WTC11 (cell line): ENCODE data around the gene RPS5. TPM values are rescaled to one million over a fixed set of nuclear protein-coding genes. Genes with fewer than 3 reads are reported as not detected.
A peak's percentile ranks its signal among the peaks of the same experiment; 100 is the strongest.
"Not testable (repeated sequence)": the region's sequence is repeated elsewhere in the genome, so short reads cannot be mapped to it uniquely, and the experiment has no call there.

Experiments
- ATAC-seq: fragments of 200-7000 bp; cut with Tn5 transposase; 2 replicates; pipeline ENCODE4 v1.10.0; 2021; ENCODE audit warnings: mild to moderate bottlenecking, moderate library complexity
- CTCF ChIA-PET: fragments of 300-600 bp; sonication (Branson Sonifier 250); formaldehyde crosslinking; loops from one replicate; lab custom pipeline; 2021; ENCODE audit warnings: antibody characterized with exemption; lab: Charles Lee
- POLR2A ChIA-PET: fragments of 350-600 bp; sonication (Branson Sonifier 250); formaldehyde crosslinking; loops from one replicate; lab custom pipeline; 2021; ENCODE audit warnings: antibody characterized with exemption; lab: Charles Lee
- DNase-seq: peaks from one replicate; pipeline ENCODE4 v3.0.0; 2021; ENCODE audit warnings: low spot score
- H3K27ac Mint-ChIP-seq: 2 replicates; pipeline ENCODE4 v1.8.0; 2021; ENCODE audit warnings: mixed read lengths
- H3K27me3 Mint-ChIP-seq: 2 replicates; pipeline ENCODE4 v1.8.0; 2021; ENCODE audit warnings: low read depth, mild to moderate bottlenecking, moderate library complexity, mixed read lengths
- H3K36me3 Mint-ChIP-seq: 2 replicates; pipeline ENCODE4 v1.8.0; 2021; ENCODE audit warnings: mixed read lengths
- H3K4me1 Mint-ChIP-seq: 2 replicates; pipeline ENCODE4 v1.8.0; 2022; ENCODE audit warnings: mixed read lengths
- H3K4me3 Mint-ChIP-seq: 2 replicates; pipeline ENCODE4 v1.8.0; 2021; ENCODE audit warnings: mild to moderate bottlenecking, moderate library complexity, mixed read lengths
- H3K9me3 Mint-ChIP-seq: 2 replicates; pipeline ENCODE4 v1.8.0; 2021; ENCODE audit warnings: mixed read lengths
- ARID4B ChIP-seq: sonication (generic); formaldehyde crosslinking; IDR thresholded peaks from 2 replicates; pipeline ENCODE4 v1.8.0; 2023; ENCODE audit warnings: missing genetic modification reagents, mild to moderate bottlenecking, borderline replicate concordance
- FOXK1 ChIP-seq: sonication (generic); formaldehyde crosslinking; IDR thresholded peaks from 2 replicates; pipeline ENCODE4 v1.8.0; 2022; ENCODE audit warnings: mild to moderate bottlenecking, moderate library complexity, missing genetic modification reagents
- JAZF1 ChIP-seq: fragments of 250-450 bp; sonication (Bioruptor Pico); IDR thresholded peaks from 2 replicates; pipeline ENCODE4 v1.9.0; 2021; ENCODE audit warnings: moderate library complexity, mild to moderate bottlenecking, inconsistent platforms
- NFYB ChIP-seq: sonication (generic); formaldehyde crosslinking; conservative IDR thresholded peaks from 2 replicates; pipeline ENCODE4 v1.8.0; 2022; ENCODE audit warnings: low read depth, missing genetic modification reagents
- OVOL2 ChIP-seq: fragments of 250-450 bp; sonication (Bioruptor Pico); IDR thresholded peaks from 2 replicates; pipeline ENCODE4 v1.9.0; 2021; ENCODE audit warnings: mild to moderate bottlenecking, borderline replicate concordance
- TEAD1 ChIP-seq: sonication (generic); formaldehyde crosslinking; IDR thresholded peaks from 2 replicates; pipeline ENCODE4 v1.8.0; 2022; ENCODE audit warnings: mild to moderate bottlenecking, missing genetic modification reagents
- TEAD4 ChIP-seq: sonication (generic); formaldehyde crosslinking; IDR thresholded peaks from 2 replicates; pipeline ENCODE4 v1.8.0; 2022; ENCODE audit warnings: mild to moderate bottlenecking, missing genetic modification reagents
- USF2 ChIP-seq: sonication (generic); formaldehyde crosslinking; IDR thresholded peaks from 2 replicates; pipeline ENCODE4 v1.8.1; 2023; ENCODE audit warnings: mild to moderate bottlenecking, missing genetic modification reagents, moderate library complexity
- ZBTB21 ChIP-seq: sonication (generic); formaldehyde crosslinking; IDR thresholded peaks from 2 replicates; pipeline ENCODE4 v1.8.1; 2023; ENCODE audit warnings: mild to moderate bottlenecking, missing genetic modification reagents, borderline replicate concordance
- total RNA-seq: library from RNA; stranded (reverse); gene quantifications from 3 replicates; pipeline ENCODE4 v1.2.3, GENCODE V29; 2021
- TF ChIP-seq, protein P1 (sequence below): sonication (generic); formaldehyde crosslinking; IDR thresholded peaks from 2 replicates; pipeline ENCODE4 v1.8.0; 2022; ENCODE audit warnings: missing genetic modification reagents
- TF ChIP-seq, protein P2 (sequence below): fragments of 250-450 bp; sonication (Bioruptor Pico); IDR thresholded peaks from 2 replicates; pipeline ENCODE4 v1.9.0; 2021; ENCODE audit warnings: mild to moderate bottlenecking, borderline replicate concordance

RPS5 gene
- total RNA-seq, 1 experiment from 2014 or later = 1,502 TPM

GRCh38 chr19:58346961-58347929, 39.8 kb upstream of the RPS5 start (continued):
- TF ChIP-seq JAZF1 (no peak), OVOL2 (CRISPR knock-in tag) (no peak), ZBTB21 (no peak), FOXK1 (CRISPR knock-in tag) (0 out of 2 replicates have a peak, but pooled peaks have one; percentile 32), NFYB (CRISPR knock-in tag) (peak; percentile 24; the same call in 1 of the 2 replicates), TEAD1 (no peak; the same call in none of the 2 replicates), ARID4B (CRISPR knock-in tag) (peak; percentile 67; the same call in 1 of the 2 replicates), TEAD4 (CRISPR knock-in tag) (no peak), USF2 (CRISPR knock-in tag) (peak; percentile 18; the same call in 1 of the 2 replicates)
- TF ChIP-seq, protein P1, sequence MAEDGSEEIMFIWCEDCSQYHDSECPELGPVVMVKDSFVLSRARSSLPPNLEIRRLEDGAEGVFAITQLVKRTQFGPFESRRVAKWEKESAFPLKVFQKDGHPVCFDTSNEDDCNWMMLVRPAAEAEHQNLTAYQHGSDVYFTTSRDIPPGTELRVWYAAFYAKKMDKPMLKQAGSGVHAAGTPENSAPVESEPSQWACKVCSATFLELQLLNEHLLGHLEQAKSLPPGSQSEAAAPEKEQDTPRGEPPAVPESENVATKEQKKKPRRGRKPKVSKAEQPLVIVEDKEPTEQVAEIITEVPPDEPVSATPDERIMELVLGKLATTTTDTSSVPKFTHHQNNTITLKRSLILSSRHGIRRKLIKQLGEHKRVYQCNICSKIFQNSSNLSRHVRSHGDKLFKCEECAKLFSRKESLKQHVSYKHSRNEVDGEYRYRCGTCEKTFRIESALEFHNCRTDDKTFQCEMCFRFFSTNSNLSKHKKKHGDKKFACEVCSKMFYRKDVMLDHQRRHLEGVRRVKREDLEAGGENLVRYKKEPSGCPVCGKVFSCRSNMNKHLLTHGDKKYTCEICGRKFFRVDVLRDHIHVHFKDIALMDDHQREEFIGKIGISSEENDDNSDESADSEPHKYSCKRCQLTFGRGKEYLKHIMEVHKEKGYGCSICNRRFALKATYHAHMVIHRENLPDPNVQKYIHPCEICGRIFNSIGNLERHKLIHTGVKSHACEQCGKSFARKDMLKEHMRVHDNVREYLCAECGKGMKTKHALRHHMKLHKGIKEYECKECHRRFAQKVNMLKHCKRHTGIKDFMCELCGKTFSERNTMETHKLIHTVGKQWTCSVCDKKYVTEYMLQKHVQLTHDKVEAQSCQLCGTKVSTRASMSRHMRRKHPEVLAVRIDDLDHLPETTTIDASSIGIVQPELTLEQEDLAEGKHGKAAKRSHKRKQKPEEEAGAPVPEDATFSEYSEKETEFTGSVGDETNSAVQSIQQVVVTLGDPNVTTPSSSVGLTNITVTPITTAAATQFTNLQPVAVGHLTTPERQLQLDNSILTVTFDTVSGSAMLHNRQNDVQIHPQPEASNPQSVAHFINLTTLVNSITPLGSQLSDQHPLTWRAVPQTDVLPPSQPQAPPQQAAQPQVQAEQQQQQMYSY (CRISPR knock-in tag) = no peak
- TF ChIP-seq, protein P2, sequence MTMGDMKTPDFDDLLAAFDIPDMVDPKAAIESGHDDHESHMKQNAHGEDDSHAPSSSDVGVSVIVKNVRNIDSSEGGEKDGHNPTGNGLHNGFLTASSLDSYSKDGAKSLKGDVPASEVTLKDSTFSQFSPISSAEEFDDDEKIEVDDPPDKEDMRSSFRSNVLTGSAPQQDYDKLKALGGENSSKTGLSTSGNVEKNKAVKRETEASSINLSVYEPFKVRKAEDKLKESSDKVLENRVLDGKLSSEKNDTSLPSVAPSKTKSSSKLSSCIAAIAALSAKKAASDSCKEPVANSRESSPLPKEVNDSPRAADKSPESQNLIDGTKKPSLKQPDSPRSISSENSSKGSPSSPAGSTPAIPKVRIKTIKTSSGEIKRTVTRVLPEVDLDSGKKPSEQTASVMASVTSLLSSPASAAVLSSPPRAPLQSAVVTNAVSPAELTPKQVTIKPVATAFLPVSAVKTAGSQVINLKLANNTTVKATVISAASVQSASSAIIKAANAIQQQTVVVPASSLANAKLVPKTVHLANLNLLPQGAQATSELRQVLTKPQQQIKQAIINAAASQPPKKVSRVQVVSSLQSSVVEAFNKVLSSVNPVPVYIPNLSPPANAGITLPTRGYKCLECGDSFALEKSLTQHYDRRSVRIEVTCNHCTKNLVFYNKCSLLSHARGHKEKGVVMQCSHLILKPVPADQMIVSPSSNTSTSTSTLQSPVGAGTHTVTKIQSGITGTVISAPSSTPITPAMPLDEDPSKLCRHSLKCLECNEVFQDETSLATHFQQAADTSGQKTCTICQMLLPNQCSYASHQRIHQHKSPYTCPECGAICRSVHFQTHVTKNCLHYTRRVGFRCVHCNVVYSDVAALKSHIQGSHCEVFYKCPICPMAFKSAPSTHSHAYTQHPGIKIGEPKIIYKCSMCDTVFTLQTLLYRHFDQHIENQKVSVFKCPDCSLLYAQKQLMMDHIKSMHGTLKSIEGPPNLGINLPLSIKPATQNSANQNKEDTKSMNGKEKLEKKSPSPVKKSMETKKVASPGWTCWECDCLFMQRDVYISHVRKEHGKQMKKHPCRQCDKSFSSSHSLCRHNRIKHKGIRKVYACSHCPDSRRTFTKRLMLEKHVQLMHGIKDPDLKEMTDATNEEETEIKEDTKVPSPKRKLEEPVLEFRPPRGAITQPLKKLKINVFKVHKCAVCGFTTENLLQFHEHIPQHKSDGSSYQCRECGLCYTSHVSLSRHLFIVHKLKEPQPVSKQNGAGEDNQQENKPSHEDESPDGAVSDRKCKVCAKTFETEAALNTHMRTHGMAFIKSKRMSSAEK (CRISPR knock-in tag) = no peak

- H3K27me3 Mint-ChIP-seq = peaks cover 54% of the 10 kb centered on the region
- DNase-seq, H3K36me3 Mint-ChIP-seq, H3K4me1 Mint-ChIP-seq, ATAC-seq, H3K9me3 Mint-ChIP-seq, H3K27ac Mint-ChIP-seq: not testable (repeated sequence)
- POLR2A ChIA-PET = interaction anchor here (2.9 kb wide), 1 partner anchor 15 kb away, joined by 25 read pairs; the partner anchor contains the start of gene ZNF497
- peak overlapping the region; percentile 93 for H3K4me3 Mint-ChIP-seq
- CTCF ChIA-PET = interaction anchor here (0.7 to 3.2 kb wide), 7 partner anchors 9 to 166 kb away, joined by 3 to 22 read pairs (median 7); partner anchors contain the start of genes ZNF497 and ZNF8
Observed at GRCh38 chr19:58348080-58348479, 39.0 kb upstream of the RPS5 start.
